DMS153 treated with DMSO at 0.1 percent for 48 hours (cell line): Measurements from ENCODE around the gene ADRA2B.

ENCODE experiments used
- DNase-seq: peaks from one replicate; lab custom pipeline; 2025; ENCODE audit not compliant: unreplicated experiment; lab: John Stamatoyannopoulos, UW

ADRA2B gene

GRCh38 chr2:96119389-96119751 lies 3.0 kb upstream of the ADRA2B start:
- no peak for DNase-seq

- DNase-seq = no peak
Observed at GRCh38 chr2:96118698-96119388, 2.5 kb upstream of the ADRA2B start.

- no peak for DNase-seq
Observed at GRCh38 chr2:96117701-96118588, 1.6 kb upstream of the ADRA2B start.

- DNase-seq = no peak
Observed at GRCh38 chr2:96116879-96117533, 635 bp upstream of the ADRA2B start.

GRCh38 chr2:96115631-96116423 lies 544 bp downstream of the ADRA2B start:
- DNase-seq = no peak

- DNase-seq = no peak
Observed at GRCh38 chr2:96114903-96115581, 1.3 kb downstream of the ADRA2B start.

GRCh38 chr2:96114546-96114902 lies 1.8 kb downstream of the ADRA2B start:
- DNase-seq = no peak

- DNase-seq = no peak
Observed at GRCh38 chr2:96113951-96114350, 2.4 kb downstream of the ADRA2B start.

GRCh38 chr2:96113367-96113677 lies 3.0 kb downstream of the ADRA2B start:
- no peak for DNase-seq

GRCh38 chr2:96112501-96113366 lies 3.6 kb downstream of the ADRA2B start:
- no peak for DNase-seq

GRCh38 chr2:96111823-96112500 lies 4.4 kb downstream of the ADRA2B start:
- DNase-seq = no peak

- no peak for DNase-seq
Observed at GRCh38 chr2:96111257-96111640, 5.1 kb downstream of the ADRA2B start.

- no peak for DNase-seq
Observed at GRCh38 chr2:96110621-96111256, 5.6 kb downstream of the ADRA2B start.

GRCh38 chr2:96109931-96110511 lies 6.3 kb downstream of the ADRA2B start:
- no peak for DNase-seq

GRCh38 chr2:96109361-96109680 lies 7.0 kb downstream of the ADRA2B start:
- no peak for DNase-seq

GRCh38 chr2:96108541-96109360 lies 7.6 kb downstream of the ADRA2B start:
- no peak for DNase-seq

- DNase-seq = no peak
Observed at GRCh38 chr2:96108151-96108540, 8.2 kb downstream of the ADRA2B start.

GRCh38 chr2:96107708-96108065 lies 8.7 kb downstream of the ADRA2B start:
- no peak for DNase-seq
